Natural killer cell (primary cell): ENCODE results near the gene CDC42EP4. TPM values are rescaled to one million over a fixed set of nuclear protein-coding genes. Genes with fewer than 3 reads are reported as not detected.

ENCODE experiments used
- ATAC-seq, 3 donors: fragments of 150-1000 bp in 2 of 3; fragments of 200-7000 bp in 1 of 3; cut with Tn5 transposase; 1 replicate in 1 of 3; 2 replicates in 2 of 3; pipeline ENCODE4 v1.10.0; 2021; ENCODE audit warnings: mild to moderate bottlenecking in 2 of 3, moderate library complexity in 2 of 3
- DNase-seq, 2 donors: peaks; one replicate each; pipeline versions ENCODE4 v3.0.0 to v3.0.0-alpha.2; 2013 to 2021; ENCODE audit warnings: mixed read lengths in 1 of 2
- H3K27ac ChIP-seq: one replicate; pipeline ENCODE4 v1.5.1; 2013; ENCODE audit warnings: mild to moderate bottlenecking, low read length
- H3K27me3 ChIP-seq: one replicate; pipeline ENCODE4 v1.6.1; 2013; ENCODE audit warnings: low read length; ENCODE audit not compliant: control insufficient read depth, insufficient read depth
- H3K36me3 ChIP-seq: one replicate; pipeline ENCODE4 v1.6.1; 2013; ENCODE audit warnings: low read length; ENCODE audit not compliant: control insufficient read depth, insufficient read depth
- H3K4me1 ChIP-seq: one replicate; pipeline ENCODE4 v1.6.1; 2013; ENCODE audit warnings: low read length; ENCODE audit not compliant: control insufficient read depth, insufficient read depth
- H3K4me3 ChIP-seq: one replicate; pipeline ENCODE4 v1.5.1; 2013; ENCODE audit warnings: low read length
- H3K9me3 ChIP-seq: one replicate; pipeline ENCODE4 v1.6.1; 2013; ENCODE audit warnings: low read length; ENCODE audit not compliant: control insufficient read depth, insufficient read depth
- H3K27ac Mint-ChIP-seq, 2 donors: one replicate each; pipeline ENCODE4 v1.8.0; 2022; ENCODE audit warnings: mild to moderate bottlenecking in 2 of 2, mixed read lengths in 2 of 2, moderate library complexity in 1 of 2
- H3K27me3 Mint-ChIP-seq, 2 donors: one replicate each; pipeline ENCODE4 v1.8.0; 2022; ENCODE audit warnings: low read depth in 2 of 2, mixed read lengths in 2 of 2
- H3K36me3 Mint-ChIP-seq: one replicate; pipeline ENCODE4 v1.8.0; 2022; ENCODE audit warnings: mixed read lengths
- H3K4me1 Mint-ChIP-seq, 2 donors: one replicate each; pipeline ENCODE4 v1.8.0; 2022; ENCODE audit warnings: mixed read lengths in 2 of 2
- H3K4me3 Mint-ChIP-seq: one replicate; pipeline ENCODE4 v1.8.0; 2022; ENCODE audit warnings: mild to moderate bottlenecking, moderate library complexity, mixed read lengths
- H3K9me3 Mint-ChIP-seq, 2 donors: one replicate each; pipeline ENCODE4 v1.8.0; 2022; ENCODE audit warnings: mixed read lengths in 2 of 2
- CTCF ChIP-seq: fragments of 200-600 bp; IDR thresholded peaks from one replicate; pipeline ENCODE4 v1.8.0; 2022; ENCODE audit warnings: antibody characterized with exemption
- WGBS: methylation state at CpG from one replicate; pipeline ENCODE4 v1.1.7; 2013; ENCODE audit warnings: missing lambda C conversion rate; ENCODE audit not compliant: insufficient coverage; 5-methylcytosine and 5-hydroxymethylcytosine counted together
- intact Hi-C: fragments of 100-400 bp; cut with micrococcal nuclease; formaldehyde crosslinking; loops from one replicate; pipeline ENCODE4 v1.14.2; 2022
- total RNA-seq, 4 donors: library from RNA; stranded (reverse); fragments of 120-200 nt in 1 of 4; gene quantifications; one replicate each; pipeline versions ENCODE4 v1.2.3 to v1.2.4, GENCODE V29; 2013 to 2022

The CDC42EP4 gene
- total RNA-seq, 3 donors from 2014 or later (not counting 1 experiment from before 2014, with no cell fraction given): 2.5 to 9.6 (median 4.4) TPM

GRCh38 chr17:73337330-73337710, 25.5 kb upstream of the CDC42EP4 start:
- Mint-ChIP-seq H3K36me3 (no peaks in the 10 kb centered on the region), H3K27ac (no peak overlapping the region), H3K9me3 (no peaks in the 10 kb centered on the region), H3K4me1 (peaks cover 0 to 4% of the 10 kb centered on the region in 2 donors), H3K4me3 (no peak overlapping the region), H3K27me3 (no peaks in the 10 kb centered on the region)
- H3K9me3 ChIP-seq: no peaks in the 10 kb centered on the region
- TF ChIP-seq CTCF: no peak
- WGBS: 70% methylated on average over 3 of the region's 4 CpGs
- ATAC-seq (no peak), DNase-seq (no peak)
- no peaks in the 10 kb centered on the region for H3K36me3 ChIP-seq
- H3K27me3 ChIP-seq: no peaks in the 10 kb centered on the region
- no peaks in the 10 kb centered on the region for H3K4me1 ChIP-seq
- H3K4me3 ChIP-seq: no peak overlapping the region
- H3K27ac ChIP-seq: no peak overlapping the region
- intact Hi-C loops: no loop called here

- intact Hi-C loops: no loop called here
- no peaks in the 10 kb centered on the region for H3K9me3 ChIP-seq
- H3K27ac ChIP-seq: no peak overlapping the region
- H3K4me3 ChIP-seq: no peak overlapping the region
- 87% methylated on average over 13 of the region's 13 CpGs for WGBS
- H3K36me3 ChIP-seq: no peaks in the 10 kb centered on the region
- H3K27me3 ChIP-seq: no peaks in the 10 kb centered on the region
- no peak for TF ChIP-seq CTCF
- no peaks in the 10 kb centered on the region for H3K36me3 Mint-ChIP-seq
- ATAC-seq (no peak), DNase-seq (no peak)
- H3K9me3 Mint-ChIP-seq: no peaks in the 10 kb centered on the region
- no peaks in the 10 kb centered on the region for H3K4me1 ChIP-seq
- H3K27me3 Mint-ChIP-seq: no peaks in the 10 kb centered on the region
- H3K4me3 Mint-ChIP-seq: no peak overlapping the region
- no peak overlapping the region for H3K27ac Mint-ChIP-seq
- peaks cover 0 to 4% of the 10 kb centered on the region in 2 donors for H3K4me1 Mint-ChIP-seq
These were observed 24.9 kb upstream of the CDC42EP4 start for GRCh38 chr17:73336408-73337329.

GRCh38 chr17:73335591-73336407, 24.0 kb upstream of the CDC42EP4 start:
- no peaks in the 10 kb centered on the region for H3K27me3 ChIP-seq
- no peak for ATAC-seq
- Mint-ChIP-seq H3K9me3 (no peaks in the 10 kb centered on the region), H3K27me3 (no peaks in the 10 kb centered on the region), H3K4me1 (peaks cover 0 to 4% of the 10 kb centered on the region in 2 donors), H3K4me3 (no peak overlapping the region), H3K36me3 (no peaks in the 10 kb centered on the region), H3K27ac (no peak overlapping the region)
- TF ChIP-seq CTCF: no peak
- H3K36me3 ChIP-seq: no peaks in the 10 kb centered on the region
- no peak for DNase-seq
- WGBS: 89% methylated on average over 11 of the region's 12 CpGs
- no peak overlapping the region for H3K4me3 ChIP-seq
- H3K27ac ChIP-seq: no peak overlapping the region
- intact Hi-C loops: no loop called here
- no peaks in the 10 kb centered on the region for H3K9me3 ChIP-seq
- no peaks in the 10 kb centered on the region for H3K4me1 ChIP-seq
